ENCODE results near the gene SORCS2.
A peak's percentile ranks its signal among the peaks of the same experiment; 100 is the strongest.

SORCS2 gene

GRCh38 chr4:7186031-7186430, 6.3 kb upstream of the SORCS2 start:
- DNase-seq (ENCODE audit: low read depth in 2 of 2), result peak in 1 of 2 experiments; percentile 9

GRCh38 chr4:7186516-7187167, 5.7 kb upstream of the SORCS2 start:
- no peak for DNase-seq (ENCODE audit: low read depth in 2 of 2)

- DNase-seq (ENCODE audit: low read depth in 2 of 2), result no peak
Observed at GRCh38 chr4:7187168-7187535, 5.2 kb upstream of the SORCS2 start.

- no peak for DNase-seq (ENCODE audit: low read depth in 2 of 2)
Observed at GRCh38 chr4:7187691-7188090, 4.6 kb upstream of the SORCS2 start.

GRCh38 chr4:7189066-7189465, 3.3 kb upstream of the SORCS2 start:
- no peak for DNase-seq (ENCODE audit: low read depth in 2 of 2)

GRCh38 chr4:7189475-7190277, 2.7 kb upstream of the SORCS2 start:
- DNase-seq (ENCODE audit: low read depth in 2 of 2), result no peak

- no peak for DNase-seq (ENCODE audit: low read depth in 2 of 2)
Observed at GRCh38 chr4:7190278-7190594, 2.1 kb upstream of the SORCS2 start.

GRCh38 chr4:7190691-7191545, 1.4 kb upstream of the SORCS2 start:
- DNase-seq (ENCODE audit: low read depth in 2 of 2), result no peak

- no peak for DNase-seq (ENCODE audit: low read depth in 2 of 2)
Observed at GRCh38 chr4:7191546-7192251, 639 bp upstream of the SORCS2 start.

- DNase-seq (ENCODE audit: low read depth in 2 of 2), result no peak
Observed at GRCh38 chr4:7193030-7193958, 956 bp downstream of the SORCS2 start.

- peak in 1 of 2 experiments; percentile 22 for DNase-seq (ENCODE audit: low read depth in 2 of 2)
Observed at GRCh38 chr4:7194251-7195140, 2.2 kb downstream of the SORCS2 start.

GRCh38 chr4:7195141-7195515, 2.8 kb downstream of the SORCS2 start:
- no peak for DNase-seq (ENCODE audit: low read depth in 2 of 2)

GRCh38 chr4:7195546-7196287, 3.4 kb downstream of the SORCS2 start:
- DNase-seq (ENCODE audit: low read depth in 2 of 2), result no peak

GRCh38 chr4:7196288-7196651, 3.9 kb downstream of the SORCS2 start:
- no peak for DNase-seq (ENCODE audit: low read depth in 2 of 2)

- no peak for DNase-seq (ENCODE audit: low read depth in 2 of 2)
Observed at GRCh38 chr4:7196736-7197135, 4.4 kb downstream of the SORCS2 start.

GRCh38 chr4:7197910-7198309, 5.6 kb downstream of the SORCS2 start:
- DNase-seq (ENCODE audit: low read depth in 2 of 2), result no peak

GRCh38 chr4:7198440-7199128, 6.2 kb downstream of the SORCS2 start:
- no peak for DNase-seq (ENCODE audit: low read depth in 2 of 2)

GRCh38 chr4:7199129-7199725, 6.9 kb downstream of the SORCS2 start:
- DNase-seq (ENCODE audit: low read depth in 2 of 2), result no peak
